ENCODE results near the gene DYSF. TPM values are rescaled to one million over a fixed set of nuclear protein-coding genes. Genes with fewer than 3 reads are reported as not detected.

DYSF gene
- total and polyA plus RNA-seq, 8 donors = 17.8 to 71.4 (median 21.6) TPM

DNA sequence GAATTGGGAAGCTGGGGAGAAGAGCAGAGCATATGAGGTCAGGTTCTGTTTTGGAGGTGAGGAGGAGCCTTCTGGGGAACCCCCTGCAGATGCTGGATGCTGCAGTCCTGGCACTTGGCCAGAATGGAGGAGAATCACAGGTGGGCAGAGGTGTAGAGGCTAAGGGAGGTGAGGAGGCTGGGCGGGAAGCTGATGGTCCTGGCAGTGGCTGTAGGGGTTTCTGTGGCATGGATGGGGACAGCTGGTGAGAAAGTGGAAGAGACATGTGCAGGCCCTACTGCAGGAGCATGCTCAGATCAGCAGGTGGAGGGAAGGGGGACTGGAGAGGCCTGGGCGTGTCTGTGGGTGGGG, 101.3 kb downstream of the DYSF start:
- DNase-seq (peak in 1 of 4 donors; percentile 11), ATAC-seq (no peak)
- no peaks in the 10 kb centered on the region for H3K9me3 ChIP-seq
- no peak overlapping the region for H3K27ac ChIP-seq
- H3K27me3 ChIP-seq = no peaks in the 10 kb centered on the region
- no peaks in the 10 kb centered on the region for H3K4me1 ChIP-seq
- no peak overlapping the region for H3K4me3 ChIP-seq
- intact Hi-C loops (cut with DNase I) = no loop called here
- TF ChIP-seq, protein P1, sequence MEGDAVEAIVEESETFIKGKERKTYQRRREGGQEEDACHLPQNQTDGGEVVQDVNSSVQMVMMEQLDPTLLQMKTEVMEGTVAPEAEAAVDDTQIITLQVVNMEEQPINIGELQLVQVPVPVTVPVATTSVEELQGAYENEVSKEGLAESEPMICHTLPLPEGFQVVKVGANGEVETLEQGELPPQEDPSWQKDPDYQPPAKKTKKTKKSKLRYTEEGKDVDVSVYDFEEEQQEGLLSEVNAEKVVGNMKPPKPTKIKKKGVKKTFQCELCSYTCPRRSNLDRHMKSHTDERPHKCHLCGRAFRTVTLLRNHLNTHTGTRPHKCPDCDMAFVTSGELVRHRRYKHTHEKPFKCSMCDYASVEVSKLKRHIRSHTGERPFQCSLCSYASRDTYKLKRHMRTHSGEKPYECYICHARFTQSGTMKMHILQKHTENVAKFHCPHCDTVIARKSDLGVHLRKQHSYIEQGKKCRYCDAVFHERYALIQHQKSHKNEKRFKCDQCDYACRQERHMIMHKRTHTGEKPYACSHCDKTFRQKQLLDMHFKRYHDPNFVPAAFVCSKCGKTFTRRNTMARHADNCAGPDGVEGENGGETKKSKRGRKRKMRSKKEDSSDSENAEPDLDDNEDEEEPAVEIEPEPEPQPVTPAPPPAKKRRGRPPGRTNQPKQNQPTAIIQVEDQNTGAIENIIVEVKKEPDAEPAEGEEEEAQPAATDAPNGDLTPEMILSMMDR (IDR thresholded peaks at IDR 0.05) = no peak
- peaks cover 0 to 83% of the 10 kb centered on the region in 2 donors for H3K36me3 ChIP-seq

DNA sequence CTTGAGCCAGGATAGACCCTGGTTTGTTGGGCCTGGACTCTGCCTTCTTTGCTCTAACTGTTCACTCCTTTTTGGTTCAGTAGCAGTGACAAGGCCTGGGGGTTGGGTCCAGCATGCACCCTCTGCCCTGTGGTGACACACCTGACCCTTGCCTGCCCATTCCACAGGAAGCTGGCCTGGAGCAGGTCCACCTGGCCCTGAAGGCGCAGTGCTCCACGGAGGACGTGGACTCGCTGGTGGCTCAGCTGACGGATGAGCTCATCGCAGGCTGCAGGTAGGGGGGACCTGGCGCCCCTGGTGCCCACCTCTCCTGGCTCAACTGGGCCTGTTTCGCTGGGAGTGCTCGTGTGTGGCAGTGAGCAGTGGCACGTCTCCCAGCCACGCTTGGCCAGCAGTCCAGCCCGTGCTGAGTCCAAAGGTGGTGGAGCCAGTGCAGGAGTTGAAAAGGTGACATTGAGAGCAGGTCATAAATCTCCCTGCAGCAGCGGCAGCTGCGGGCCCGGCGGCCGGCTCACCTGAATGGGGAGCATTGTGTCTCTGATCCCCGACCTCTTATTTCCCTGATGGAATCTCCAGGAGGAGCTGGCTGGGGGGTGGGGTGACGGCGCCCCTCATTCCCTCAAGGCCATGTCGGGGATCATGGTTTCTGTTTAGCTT, 102.6 kb downstream of the DYSF start:
- DNase-seq (peak in 1 of 4 donors; percentile 78), ATAC-seq (no peak)
- H3K4me3 ChIP-seq = no peak overlapping the region
- TF ChIP-seq, protein P1 (IDR thresholded peaks at IDR 0.05) = no peak
- H3K27ac ChIP-seq = no peak overlapping the region
- H3K27me3 ChIP-seq = no peaks in the 10 kb centered on the region
- H3K4me1 ChIP-seq = no peaks in the 10 kb centered on the region
- no peaks in the 10 kb centered on the region for H3K9me3 ChIP-seq
- intact Hi-C loops (cut with DNase I) = no loop called here
- H3K36me3 ChIP-seq = peaks cover 0 to 91% of the 10 kb centered on the region in 2 donors

DNA sequence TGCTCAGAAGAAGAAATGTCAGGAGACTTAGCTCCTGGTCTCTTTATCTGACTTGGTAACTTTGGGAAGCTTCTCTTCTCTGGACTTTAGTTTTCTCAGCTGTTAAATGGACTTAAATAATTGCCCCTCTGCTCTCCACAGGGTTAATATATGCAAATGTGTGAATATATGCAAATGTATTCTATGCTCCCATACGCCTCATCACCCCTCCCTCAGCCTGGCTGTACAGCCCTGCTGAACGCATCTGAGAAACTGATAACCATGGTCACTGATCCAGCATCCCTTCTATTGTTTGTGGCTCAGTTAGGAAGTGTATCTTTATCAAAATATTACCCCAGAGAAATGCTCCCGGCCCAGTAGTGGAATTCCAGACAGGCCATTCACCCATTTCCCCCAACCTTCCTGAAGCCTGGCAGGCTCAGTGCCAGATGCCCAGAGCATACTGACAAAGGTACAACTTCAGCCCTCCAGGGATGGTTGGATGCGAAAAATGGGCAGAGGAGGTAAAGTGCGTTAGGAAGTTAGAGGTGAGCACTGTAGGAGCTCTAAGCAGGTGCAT, 103.4 kb downstream of the DYSF start:
- Histone ChIP-seq H3K27me3 (no peaks in the 10 kb centered on the region), H3K9me3 (no peaks in the 10 kb centered on the region), H3K4me1 (no peaks in the 10 kb centered on the region), H3K4me3 (no peak overlapping the region), H3K27ac (no peak overlapping the region), H3K36me3 (peaks cover 0 to 91% of the 10 kb centered on the region in 2 donors)
- ATAC-seq = no peak
- TF ChIP-seq, protein P1 (IDR thresholded peaks at IDR 0.05) = no peak
- DNase-seq = no peak
- intact Hi-C loops (cut with DNase I) = no loop called here

DNA sequence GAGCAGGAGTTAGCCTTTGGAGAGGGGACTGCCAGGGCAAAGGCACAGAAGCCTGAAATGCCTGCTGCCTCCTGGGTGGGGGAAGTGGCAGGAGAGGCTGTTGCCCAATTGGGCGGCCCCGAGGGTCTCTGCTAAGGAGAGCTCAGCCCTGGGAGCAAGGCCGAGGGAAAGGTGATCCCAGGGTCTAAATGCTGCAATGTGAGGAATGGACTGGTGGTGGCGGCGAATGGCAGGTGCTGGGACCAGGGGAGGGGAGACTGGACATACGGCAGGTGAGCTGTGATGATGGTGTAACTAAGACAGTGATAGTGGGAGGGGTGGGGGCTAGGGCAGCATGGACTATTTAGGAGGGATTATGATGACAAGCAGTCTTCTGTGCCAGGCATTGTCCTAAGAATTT, 104.0 kb downstream of the DYSF start:
- Histone ChIP-seq H3K4me1 (no peaks in the 10 kb centered on the region), H3K9me3 (no peaks in the 10 kb centered on the region), H3K27ac (no peak overlapping the region), H3K4me3 (no peak overlapping the region), H3K36me3 (peaks cover 0 to 91% of the 10 kb centered on the region in 2 donors), H3K27me3 (no peaks in the 10 kb centered on the region)
- ATAC-seq = no peak
- TF ChIP-seq, protein P1 (IDR thresholded peaks at IDR 0.05) = no peak
- intact Hi-C loops (cut with DNase I) = no loop called here
- peak in 1 of 4 donors; percentile 45 for DNase-seq

DNA sequence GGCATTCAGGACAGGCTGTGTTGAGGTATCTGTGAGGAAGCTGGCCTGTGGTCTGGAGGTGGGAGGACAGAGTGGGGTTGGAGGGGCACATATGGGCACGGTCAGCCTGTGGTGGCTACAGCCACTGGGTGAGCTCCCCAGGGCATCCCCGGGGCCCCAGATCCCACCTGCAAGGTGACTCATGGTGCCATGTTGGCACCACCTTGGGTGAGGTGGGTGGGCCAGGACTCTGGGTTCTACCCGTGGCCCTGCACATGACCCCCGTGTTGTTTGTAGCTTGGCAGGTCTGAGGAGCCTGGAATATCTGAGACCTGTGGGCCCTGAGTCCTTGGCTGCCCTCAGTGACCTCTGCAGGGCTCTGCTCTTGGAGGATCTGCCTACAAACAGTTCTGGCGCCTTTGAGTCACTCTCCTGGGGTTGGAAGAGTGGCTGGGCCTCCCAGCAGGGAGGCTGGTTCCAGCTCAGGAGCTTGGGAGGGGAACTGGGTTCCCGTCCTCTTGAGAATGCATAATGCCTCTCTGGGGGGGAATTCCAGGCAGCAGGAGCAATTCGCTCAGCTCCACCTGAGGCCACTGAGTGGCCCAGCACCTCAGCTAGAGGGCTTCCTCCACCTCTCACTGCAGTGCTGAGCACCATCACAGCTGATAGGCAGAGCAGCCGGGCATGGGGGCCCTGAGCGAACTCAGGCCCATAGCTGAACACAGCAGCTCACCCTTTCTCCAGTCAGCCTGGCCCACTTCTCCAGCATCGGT, 105.1 kb downstream of the DYSF start:
- Histone ChIP-seq H3K36me3 (peaks cover 0 to 91% of the 10 kb centered on the region in 2 donors), H3K27me3 (no peaks in the 10 kb centered on the region), H3K9me3 (no peaks in the 10 kb centered on the region), H3K4me1 (no peaks in the 10 kb centered on the region), H3K4me3 (no peak overlapping the region), H3K27ac (no peak overlapping the region)
- intact Hi-C loops (cut with DNase I) = no loop called here
- TF ChIP-seq, protein P1 (IDR thresholded peaks at IDR 0.05) = no peak
- ATAC-seq = no peak
- peak in 1 of 4 donors; percentile 62 for DNase-seq

Data from left lung (tissue), 10 donors.